Tibial nerve (tissue), 4 donors: Measurements from ENCODE around the gene SPATA21.

ENCODE experiments used
- CTCF ChIP-seq, 5 experiments: fragments of 200-600 bp in 3 of 5; fragments of 450-650 bp in 2 of 5; sonication (generic) in 3 of 5; IDR thresholded peaks; one replicate each; pipeline ENCODE4 v1.5.1; 2016 to 2019; ENCODE audit warnings: antibody characterized with exemption in 5 of 5, mild to moderate bottlenecking in 3 of 5, moderate library complexity in 2 of 5
- EP300 ChIP-seq, 2 donors: sonication (generic); formaldehyde crosslinking; IDR thresholded peaks; one replicate each; pipeline ENCODE4 v1.6.1; 2017; ENCODE audit warnings: antibody characterized with exemption in 2 of 2, mild to moderate bottlenecking in 1 of 2
- POLR2A ChIP-seq, 2 donors: fragments of 450-650 bp; IDR thresholded peaks; one replicate each; pipeline ENCODE4 v1.6.1; 2017; ENCODE audit warnings: antibody characterized with exemption in 2 of 2, mild to moderate bottlenecking in 2 of 2, moderate library complexity in 2 of 2

GRCh38 chr1:16478091-16478490 lies 40.9 kb upstream of the SPATA21 start:
- TF ChIP-seq CTCF (IDR thresholded peaks at IDR 0.05) (no peak), EP300 (IDR thresholded peaks at IDR 0.05) (no peak), POLR2A (IDR thresholded peaks at IDR 0.05) (no peak)
